ENCODE results near the gene ARSJ.
"Not testable (repeated sequence)": the region's sequence is repeated elsewhere in the genome, so short reads cannot be mapped to it uniquely, and the experiment has no call there.

ARSJ gene

DNA sequence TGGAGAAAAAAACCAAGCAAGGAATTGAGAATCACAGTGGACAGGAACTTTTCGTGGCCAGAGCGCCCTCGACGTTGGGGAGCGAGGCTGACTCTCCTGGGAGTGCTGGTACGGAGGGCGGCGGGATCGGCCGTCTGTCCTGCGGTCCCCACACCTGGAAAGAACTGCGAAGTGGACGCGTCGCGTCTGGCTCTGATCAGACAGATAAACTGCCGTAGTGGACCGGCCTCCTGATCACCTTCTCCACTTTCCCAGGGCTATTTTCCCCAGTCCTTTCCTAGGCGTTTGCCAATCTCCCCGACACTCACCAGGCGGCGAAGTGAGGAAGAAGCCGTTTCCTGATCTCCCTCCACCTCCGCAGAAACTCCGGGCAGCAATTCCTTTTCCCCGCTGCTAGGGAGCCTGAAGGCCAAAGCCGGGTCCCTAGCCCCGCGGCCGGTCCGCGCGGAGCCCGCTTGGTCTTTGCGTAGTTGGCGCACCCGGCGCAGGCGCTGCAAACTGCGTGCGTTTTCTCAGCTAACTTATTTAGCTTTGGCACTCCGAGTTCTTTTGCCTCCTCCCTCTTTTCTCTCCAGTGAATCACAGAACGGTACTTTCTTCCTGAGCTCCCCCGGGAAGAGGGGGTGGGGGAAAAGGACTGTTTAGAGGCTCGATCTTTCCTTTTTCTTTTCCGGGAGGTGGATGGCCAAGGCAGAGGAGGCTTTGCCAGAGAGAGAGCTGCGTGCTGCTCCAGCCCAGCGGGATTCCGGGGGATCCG, at the start of gene ARSJ:
ARSJ (minus strand) TSS at position 500 of the 757 bp plus-strand sequence. CDS start 813 bp downstream, outside the sequence.
- no peak for DNase-seq (ENCODE audit: low read depth)

DNA sequence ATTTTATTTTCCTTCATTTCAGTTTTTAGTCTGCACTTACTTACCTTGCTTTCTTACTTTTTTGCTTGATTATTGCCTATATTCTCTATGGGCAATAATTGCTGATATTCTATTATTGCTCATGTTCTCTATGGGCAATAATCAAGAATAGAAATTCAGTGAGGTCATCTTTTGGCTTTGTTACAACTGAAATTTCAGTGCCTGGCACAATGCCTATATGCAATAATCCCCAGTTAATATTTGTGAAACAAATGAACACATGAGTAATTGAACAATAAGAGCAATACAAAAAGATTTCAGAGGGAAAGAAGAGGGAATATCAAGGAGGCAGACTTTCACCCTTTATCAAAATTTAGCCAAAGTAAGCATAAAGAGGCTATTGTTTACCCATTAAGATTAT, 48.6 kb upstream of the ARSJ start:
- DNase-seq (ENCODE audit: low read depth): no peak

DNA sequence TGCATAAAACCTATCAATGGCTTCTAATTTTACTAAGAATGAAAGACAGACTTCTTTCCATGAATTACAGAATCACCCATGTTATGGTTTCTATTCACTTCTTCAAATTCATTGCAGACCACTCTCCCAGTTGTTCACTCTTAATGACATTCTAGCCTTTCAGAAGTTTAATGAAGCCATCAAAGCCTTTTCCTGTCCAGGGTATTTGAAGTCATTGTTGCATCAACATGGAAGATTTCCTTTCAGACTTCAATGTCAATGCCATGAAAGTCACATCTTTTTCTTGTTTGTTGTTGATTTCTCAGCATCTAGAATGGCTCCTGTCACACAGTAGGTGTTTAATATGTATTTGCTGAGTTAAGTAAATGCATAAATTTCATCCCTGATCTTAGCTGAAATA, 48.1 kb upstream of the ARSJ start:
- no peak for DNase-seq (ENCODE audit: low read depth)

DNA sequence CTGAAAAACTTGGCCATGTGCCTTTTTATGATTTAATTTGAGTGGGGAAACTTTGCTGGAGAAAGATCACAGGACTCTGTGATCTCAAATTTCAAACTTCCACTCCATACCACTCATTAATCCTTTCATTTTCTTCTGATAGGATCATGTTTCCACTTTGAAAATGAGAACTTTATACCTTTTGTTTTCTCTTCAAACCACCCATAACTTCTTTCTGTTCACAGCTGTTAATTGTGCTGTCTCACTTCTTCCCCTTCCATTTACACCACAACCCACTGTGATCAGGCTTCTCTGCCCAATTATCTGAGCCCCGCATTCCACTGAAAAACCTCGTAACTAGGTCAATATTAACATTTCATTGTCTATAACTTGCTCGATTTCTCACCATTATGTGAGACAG, 47.0 kb upstream of the ARSJ start:
- no peak for DNase-seq (ENCODE audit: low read depth)

DNA sequence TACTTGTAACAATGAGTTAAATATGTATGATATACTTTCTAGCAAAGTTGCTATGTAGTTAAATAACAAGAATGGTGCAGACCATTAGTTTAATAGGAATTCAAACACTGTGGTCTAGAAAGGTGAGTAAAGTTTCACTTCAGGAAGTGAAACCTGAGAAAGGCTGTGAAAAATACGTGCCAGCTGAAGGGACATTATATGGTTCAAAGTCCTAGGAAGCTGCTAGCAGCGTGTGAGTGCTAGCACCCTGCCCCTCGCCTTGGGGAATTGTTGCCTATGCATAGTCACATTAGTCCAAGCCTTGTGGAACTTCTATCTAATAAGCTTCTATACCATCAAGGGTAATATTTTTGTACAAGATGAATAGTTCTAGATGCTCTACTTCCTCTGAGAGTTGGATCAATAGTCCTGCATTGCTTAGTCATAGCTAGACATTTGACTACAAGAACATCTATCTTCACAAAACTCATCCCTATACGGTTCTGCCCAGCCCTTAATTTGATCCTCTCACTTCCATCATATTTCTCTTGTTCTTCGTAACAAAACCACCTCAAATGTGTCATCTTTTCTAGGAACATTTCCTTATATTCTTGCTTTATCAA, 45.8 kb upstream of the ARSJ start:
- no peak for DNase-seq (ENCODE audit: low read depth)

DNA sequence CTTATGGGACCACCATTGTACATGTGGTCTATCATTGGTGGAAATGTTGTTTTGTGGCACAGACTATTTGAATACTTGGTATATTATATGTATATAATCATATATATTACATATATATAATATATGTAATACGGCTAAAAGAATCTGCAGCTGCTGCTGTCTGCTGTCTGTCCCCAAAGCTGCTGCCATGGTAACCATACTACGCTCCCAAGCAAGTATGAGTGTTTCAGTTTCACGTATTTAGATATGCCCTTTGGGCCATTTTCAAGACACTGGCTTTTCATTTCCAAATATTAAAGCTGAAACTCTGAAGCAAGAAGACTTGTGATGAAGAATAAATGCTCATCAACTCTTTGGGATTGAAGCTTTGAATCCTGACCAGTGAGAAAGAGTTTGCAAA, 42.0 kb upstream of the ARSJ start:
- DNase-seq (ENCODE audit: low read depth): no peak

DNA sequence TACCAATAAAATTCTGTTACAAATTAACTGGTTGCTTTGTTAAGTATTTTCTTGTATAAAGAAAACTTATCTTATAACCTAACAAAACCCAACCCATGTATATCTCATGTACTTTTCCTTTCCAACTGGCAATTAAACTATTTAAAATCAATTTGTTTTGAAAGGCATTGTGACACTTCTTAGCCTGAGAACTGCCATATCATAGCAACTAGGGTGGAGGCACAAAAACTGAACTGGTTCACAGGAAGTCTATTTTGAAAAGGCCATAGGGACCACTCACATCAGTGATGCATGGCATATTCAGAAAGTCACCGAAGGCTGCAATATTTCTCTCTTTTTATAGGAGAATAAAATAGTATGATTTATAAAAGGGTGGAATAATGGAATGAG, 40.5 kb upstream of the ARSJ start:
- no peak for DNase-seq (ENCODE audit: low read depth)

DNA sequence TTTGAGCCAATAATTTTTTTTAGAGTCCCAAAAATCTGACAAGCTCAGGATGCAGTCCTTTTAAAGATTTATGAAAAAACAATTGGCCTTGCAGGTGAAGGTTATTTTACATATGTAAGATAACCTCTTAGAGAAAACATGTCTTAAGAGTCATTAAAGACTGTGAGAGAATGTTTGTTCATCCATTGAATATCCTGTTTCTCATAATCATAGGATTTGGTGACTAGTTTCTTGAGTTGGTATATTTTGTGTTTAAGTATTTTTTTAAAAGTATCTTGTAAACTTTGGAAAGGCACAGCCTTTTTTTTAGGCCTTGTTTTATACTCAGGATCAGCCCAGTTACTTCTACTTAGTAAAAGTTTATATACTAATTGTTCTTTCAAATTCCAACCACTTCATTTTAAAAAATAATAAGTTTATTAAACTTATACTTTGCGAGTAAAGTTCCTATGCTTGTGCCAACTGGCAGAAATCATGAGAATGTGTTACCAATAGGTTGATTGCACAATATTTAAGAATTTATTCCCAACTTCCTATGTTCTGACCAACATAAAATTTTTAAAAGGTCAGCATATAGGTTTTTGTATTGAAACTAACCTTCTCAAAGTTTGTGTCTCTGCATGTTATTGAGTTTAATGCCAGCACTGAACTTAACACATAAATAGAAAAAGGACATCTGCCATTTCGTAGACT, 40.0 kb upstream of the ARSJ start:
- no peak for DNase-seq (ENCODE audit: low read depth)

DNA sequence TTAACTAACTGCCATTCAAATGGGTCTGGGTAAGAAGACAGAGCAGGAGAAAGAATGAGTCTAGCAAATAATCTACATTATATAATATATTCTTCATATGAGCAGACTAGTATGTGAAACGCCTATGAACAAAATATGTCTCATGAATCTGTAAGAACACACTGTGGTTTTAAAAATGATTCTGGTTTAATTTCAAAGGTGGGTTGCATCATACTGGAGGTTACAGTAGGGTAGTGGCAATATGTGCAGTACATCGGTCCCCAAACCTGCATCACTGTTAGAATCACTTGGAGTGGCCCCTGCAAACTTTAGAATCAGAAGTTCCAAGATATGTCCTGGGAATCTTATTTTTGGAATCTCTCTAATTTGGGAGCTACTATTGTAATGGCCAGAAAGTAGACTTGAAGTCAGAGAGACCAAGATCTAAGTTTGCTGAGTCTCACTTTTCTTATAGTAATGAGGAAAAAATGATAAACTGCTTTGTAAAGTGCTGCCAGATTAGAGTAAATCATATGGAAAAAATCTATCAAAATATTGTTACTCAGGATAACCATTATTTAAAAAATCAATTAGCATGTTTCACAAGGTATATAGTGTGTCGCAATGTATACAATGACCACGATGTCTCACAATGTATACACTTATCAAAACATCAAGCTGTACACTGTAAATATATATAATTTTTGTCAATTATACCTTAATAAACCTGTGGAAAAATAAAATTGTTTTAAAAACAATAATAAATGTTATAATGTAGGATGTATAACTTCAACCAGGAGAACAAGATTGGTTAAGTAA, 37.9 kb upstream of the ARSJ start:
- DNase-seq (ENCODE audit: low read depth): no peak

DNA sequence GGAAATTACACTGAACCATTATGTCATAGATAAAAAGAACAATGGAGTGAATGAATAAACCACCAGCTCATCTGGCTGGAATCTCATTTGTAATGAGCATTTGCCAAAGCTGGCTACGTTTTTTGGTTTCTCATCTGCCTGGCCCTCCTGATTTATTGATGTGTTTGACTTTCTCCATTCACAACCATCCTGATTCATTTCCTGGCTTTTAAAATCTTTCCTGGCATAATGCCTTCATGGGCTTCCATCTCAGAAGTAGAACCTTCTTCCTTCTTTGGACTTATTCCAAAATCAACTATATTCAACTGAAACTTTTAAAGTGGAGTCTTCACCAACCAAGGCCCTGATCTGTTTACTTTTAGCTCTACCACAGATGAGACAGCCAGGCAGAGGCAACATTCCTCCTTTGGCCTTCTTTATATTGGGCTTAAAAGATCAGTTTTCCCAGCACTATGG, 36.0 kb upstream of the ARSJ start:
- no peak for DNase-seq (ENCODE audit: low read depth)

DNA sequence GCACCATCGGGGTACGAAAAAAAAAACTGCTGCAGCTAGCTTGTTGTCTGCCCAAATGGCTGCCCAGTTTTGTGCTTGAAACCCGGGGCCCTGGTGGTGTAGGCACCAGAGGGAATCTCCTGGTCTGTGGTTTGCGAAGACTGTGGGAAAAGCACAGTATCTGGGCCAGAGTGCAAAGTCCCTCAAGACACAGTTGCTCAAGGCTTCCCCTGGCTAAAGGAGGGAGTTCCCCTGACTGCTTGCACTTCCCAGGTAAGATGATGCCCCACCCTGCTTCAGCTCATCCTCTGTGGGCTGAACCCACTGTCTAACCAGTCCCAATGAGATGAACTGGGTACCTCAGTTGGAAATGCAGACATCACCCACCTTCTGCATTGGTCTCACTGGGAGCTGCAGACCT, 33.8 kb upstream of the ARSJ start:
- not testable (repeated sequence) for DNase-seq (ENCODE audit: low read depth)

DNA sequence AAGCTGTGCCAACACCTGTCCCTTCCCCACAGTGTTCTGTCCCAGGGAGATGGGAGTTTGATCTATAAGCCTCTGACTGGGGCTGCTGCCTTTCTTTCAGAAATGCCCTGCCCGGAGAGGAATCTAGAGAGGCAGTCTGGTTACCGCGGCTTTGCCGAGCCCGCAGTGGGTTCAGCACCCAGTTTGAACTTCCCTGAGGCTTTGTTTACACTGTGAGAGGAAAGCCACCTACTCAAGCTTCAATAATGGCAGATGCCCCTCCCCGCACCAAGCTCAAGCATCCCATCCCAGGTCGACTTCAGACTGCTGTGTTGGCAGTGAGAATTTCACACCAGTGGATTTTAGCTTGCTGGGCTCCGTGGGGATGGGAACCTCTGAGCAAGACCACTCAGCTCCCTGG, 33.3 kb upstream of the ARSJ start:
- no peak for DNase-seq (ENCODE audit: low read depth)

DNA sequence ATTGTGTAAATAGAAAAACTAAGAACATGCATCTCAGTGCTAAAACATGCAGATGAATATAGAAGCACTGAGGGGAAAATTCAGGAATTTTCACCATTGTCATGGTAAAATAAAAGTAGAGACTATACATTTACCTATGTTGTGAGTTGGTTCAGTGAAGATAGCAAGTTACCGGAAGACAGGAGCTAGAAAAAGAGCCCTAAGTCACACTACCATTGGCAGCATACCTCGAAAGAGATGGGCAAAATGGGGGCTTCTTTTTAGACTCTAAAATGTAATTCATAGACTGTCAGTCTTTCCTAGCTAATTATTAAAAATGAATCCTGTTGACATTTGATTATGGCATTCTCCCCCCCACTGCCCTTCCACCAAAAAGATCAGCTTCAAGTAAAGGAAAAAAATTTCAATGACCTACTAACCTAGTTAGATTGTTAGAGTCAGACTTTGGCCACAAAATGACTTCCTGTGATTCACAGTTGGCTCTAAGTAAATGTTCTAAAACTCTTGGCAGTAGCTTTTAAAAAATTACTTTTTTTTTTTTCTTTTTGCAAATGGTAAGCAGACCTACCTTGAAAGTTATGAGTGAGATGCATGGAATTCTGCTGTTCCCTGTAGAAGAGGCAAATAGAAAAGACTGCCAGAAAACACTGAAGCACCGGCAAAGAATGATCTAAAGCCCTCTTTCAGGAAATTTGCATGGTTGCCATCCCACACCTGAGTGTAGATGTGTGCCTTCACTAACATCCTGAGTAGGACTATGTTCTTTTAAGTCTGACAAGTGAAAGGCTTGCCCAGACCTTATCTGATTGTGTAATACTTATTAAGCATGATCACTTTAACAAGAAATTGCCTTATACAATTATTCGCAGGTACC, 26.4 kb upstream of the ARSJ start:
- DNase-seq (ENCODE audit: low read depth): no peak

DNA sequence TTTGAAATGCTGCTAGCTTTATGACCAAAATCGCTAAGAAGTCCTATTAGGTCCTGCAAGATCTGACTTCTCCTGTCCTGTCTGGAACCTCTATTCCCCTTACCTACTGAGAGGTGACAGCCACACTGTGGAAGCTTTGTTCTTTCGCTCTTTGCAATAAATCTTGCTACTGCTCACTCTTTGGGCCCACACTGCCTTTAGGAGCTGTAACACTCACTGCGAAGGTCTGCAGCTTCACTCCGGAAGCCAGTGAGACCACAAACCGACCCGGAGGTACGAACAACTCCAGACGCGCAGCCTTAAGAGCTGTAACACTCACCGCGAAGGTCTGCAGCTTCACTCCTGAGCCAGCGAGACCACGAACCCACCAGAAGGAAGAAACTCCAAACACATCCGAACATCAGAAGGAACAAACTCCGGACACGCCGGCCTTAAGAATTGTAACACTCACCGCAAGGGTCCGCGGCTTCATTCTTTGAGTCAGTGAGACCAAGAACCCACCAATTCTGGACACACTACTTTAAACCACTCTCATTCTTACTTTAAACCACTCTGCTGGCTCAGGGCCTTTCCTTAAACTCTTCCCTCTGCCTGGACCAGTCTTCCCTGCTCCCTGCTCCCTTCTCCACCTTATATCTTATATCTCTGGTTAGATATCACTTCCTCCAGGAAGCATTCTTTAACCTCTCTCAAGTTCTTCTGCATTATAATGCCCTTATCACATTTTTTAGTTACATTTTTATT, 25.2 kb upstream of the ARSJ start:
- peak; percentile 7 for DNase-seq (ENCODE audit: low read depth)

DNA sequence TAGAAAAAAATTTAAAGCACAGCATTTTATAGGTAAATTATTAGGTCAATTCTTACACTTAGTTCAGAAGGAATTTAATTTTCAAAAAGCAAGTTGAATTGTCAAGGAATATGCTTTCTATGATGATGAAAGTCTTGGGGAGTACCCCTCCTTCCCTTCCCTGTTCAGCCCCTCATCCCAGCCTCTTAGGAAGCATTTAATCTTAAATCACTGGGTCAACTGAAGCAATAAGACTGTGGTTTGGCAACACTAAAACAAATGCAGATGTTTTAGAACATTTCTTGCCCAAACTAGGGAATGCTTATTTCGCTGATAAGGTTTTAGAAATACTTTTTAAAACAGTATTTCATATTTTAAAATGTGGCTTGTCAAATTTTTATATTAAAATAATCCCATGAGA, 19.1 kb upstream of the ARSJ start:
- DNase-seq (ENCODE audit: low read depth): no peak

DNA sequence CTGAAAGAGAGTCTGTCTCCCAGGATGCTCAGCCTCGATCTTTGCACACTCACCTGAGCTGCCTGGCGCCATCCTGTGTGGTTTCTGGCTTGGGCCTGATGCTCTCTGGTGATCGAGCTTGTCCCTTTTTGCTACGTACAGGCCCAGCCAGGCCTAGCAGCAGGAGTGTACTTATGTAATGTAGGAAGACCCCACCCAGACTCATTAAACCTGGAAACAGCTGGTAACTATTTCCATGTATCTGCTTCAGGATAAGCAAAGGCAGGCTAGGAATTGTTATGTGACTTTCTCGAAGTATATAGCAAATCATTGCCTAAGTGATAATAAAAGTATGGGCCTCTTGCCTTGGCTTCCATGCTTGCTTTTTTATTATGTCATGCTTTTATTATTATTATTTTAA, 18.6 kb upstream of the ARSJ start:
- DNase-seq (ENCODE audit: low read depth): no peak

DNA sequence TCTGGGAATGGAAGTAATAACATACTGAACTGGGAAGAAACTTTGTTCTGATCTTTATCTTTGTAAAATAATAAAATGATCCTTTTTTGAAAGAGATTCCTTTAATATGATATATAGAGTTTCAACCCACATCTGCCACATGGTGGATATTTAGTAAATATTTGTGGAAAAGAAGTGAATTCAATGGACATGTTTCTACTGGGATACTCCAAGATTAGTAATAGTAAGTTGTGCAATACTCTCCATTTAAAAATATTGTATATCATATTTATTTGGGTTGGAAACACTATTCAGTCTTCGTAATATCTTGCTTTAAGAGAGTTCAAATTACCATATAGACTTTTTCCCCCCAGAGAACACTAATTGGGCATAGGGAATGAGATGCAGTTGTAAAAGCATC, 17.8 kb upstream of the ARSJ start:
- no peak for DNase-seq (ENCODE audit: low read depth)

DNA sequence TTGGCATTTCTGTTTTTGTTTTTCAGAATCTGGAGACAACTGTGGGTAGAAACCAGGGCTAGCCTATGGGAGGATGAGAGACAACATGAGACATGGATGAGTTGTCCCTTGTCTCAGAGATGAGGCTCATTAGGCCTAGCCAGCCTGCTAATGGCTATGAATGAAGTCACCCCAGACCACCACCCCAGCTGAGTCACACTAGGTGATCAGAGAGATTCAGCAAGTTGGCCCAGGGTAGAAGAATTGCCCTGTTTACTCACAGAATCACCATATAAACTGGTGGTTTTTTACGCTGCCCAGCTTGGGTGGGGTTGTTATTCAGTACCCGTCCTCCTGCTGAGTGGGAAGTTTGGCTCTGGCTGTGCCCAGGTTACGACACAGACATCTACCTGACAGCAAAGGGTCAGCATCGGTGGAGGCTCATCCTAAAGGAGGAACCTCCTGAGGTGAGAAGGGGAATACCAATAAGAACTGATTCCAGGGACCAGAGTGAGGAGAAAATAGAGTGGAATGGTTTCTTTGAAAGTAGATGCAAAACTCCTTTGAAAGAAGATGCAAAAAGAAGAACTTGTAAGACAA, 17.2 kb upstream of the ARSJ start:
- DNase-seq (ENCODE audit: low read depth): no peak

DNA sequence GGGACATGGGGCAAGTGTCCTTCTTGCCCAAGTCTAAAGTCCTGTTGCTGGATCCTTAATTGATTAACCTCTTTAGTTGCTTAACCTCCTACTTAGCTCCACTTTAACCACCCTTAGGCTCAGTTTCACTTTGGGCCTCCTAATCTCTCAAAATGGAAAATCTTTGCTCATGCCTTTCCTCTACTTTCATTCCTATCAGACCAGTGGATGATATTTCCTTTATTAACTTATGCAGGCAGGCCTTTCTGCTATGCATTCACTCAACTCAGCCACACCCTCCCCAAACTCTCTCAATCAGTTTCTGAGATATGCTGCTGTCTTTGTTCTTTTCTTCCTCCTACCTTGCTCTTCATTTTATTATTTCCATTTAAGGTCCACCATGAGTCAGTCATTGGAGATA, 14.4 kb upstream of the ARSJ start:
- no peak for DNase-seq (ENCODE audit: low read depth)

DNA sequence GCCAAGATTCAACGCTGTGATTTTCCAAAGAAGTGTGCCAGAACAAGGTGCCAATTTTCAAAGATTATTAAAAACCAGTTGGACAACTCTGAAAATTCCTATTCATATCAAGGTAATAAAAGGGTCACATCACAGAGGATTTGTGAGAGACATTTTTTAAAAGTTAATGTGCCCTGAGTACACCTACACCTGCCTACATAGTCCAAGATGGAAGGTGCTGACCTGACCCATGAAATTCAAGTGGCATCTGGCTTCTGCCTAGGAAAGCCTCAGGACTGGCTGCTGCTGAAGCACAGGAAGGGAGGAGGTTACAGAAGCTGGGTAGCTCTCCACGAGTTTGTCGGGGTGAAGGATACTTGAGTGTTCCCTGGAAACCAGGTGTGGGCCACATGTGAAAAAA, 11.4 kb upstream of the ARSJ start:
- DNase-seq (ENCODE audit: low read depth): no peak
